H9 (cell line): ENCODE results near the gene LRRC8E. TPM values are rescaled to one million over a fixed set of nuclear protein-coding genes. Genes with fewer than 3 reads are reported as not detected.

ENCODE experiments used
- DNase-seq: peaks from one replicate; pipeline ENCODE4 v3.0.0-alpha.2; 2017
- H2AFZ ChIP-seq: one replicate; pipeline ENCODE4 v1.6.1; 2013; ENCODE audit warnings: mild to moderate bottlenecking, low read length, control low read depth, moderate library complexity
- H2AK5ac ChIP-seq: 2 replicates; pipeline ENCODE4 v1.6.1; 2013; ENCODE audit warnings: low read length, control low read depth, mixed read lengths; ENCODE audit not compliant: insufficient read length
- H2BK120ac ChIP-seq: one replicate; pipeline ENCODE4 v1.6.1; 2013; ENCODE audit warnings: low read depth, mild to moderate bottlenecking, low read length, control low read depth, inconsistent platforms; ENCODE audit not compliant: poor library complexity, severe bottlenecking
- H2BK12ac ChIP-seq: 2 replicates; pipeline ENCODE4 v1.6.1; 2013; ENCODE audit warnings: low read length, control low read depth, mixed read lengths, low read depth; ENCODE audit not compliant: insufficient read length
- H2BK15ac ChIP-seq: 2 replicates; pipeline ENCODE4 v1.6.1; 2013; ENCODE audit warnings: low read depth, low read length, control low read depth
- H2BK20ac ChIP-seq: one replicate; pipeline ENCODE4 v1.6.1; 2013; ENCODE audit warnings: low read depth, mild to moderate bottlenecking, low read length, control low read depth, inconsistent platforms; ENCODE audit not compliant: poor library complexity, severe bottlenecking
- H2BK5ac ChIP-seq: 2 replicates; pipeline ENCODE4 v1.6.1; 2013; ENCODE audit warnings: low read length, control low read depth, mixed read lengths; ENCODE audit not compliant: insufficient read length
- H3K14ac ChIP-seq: 2 replicates; pipeline ENCODE4 v1.6.1; 2013; ENCODE audit warnings: low read length, control low read depth; ENCODE audit not compliant: insufficient read depth
- H3K18ac ChIP-seq: 2 replicates; pipeline ENCODE4 v1.6.1; 2013; ENCODE audit warnings: low read depth, mild to moderate bottlenecking, mixed read lengths, low read length, control low read depth; ENCODE audit not compliant: insufficient read length
- H3K23ac ChIP-seq: 2 replicates; pipeline ENCODE4 v1.6.1; 2013; ENCODE audit warnings: low read length, control low read depth, mixed read lengths, low read depth; ENCODE audit not compliant: insufficient read length
- H3K23me2 ChIP-seq: 2 replicates; pipeline ENCODE4 v1.6.1; 2013; ENCODE audit warnings: low read depth, mild to moderate bottlenecking, mixed read lengths, low read length, control low read depth; ENCODE audit not compliant: insufficient read length, poor library complexity, severe bottlenecking
- H3K27ac ChIP-seq: 2 replicates; pipeline ENCODE4 v1.5.1; 2013; ENCODE audit warnings: low read length, control low read depth, mixed read lengths, low read depth; ENCODE audit not compliant: insufficient read length
- H3K27me3 ChIP-seq: 2 replicates; pipeline ENCODE4 v1.6.1; 2013; ENCODE audit warnings: low read length, control low read depth, inconsistent platforms; ENCODE audit not compliant: insufficient read depth
- H3K4ac ChIP-seq: 2 replicates; pipeline ENCODE4 v1.6.1; 2013; ENCODE audit warnings: low read depth, mild to moderate bottlenecking, control low read depth, inconsistent platforms, low read length, moderate library complexity
- H3K4me1 ChIP-seq: 2 replicates; pipeline ENCODE4 v1.6.1; 2013; ENCODE audit warnings: low read length, control low read depth, inconsistent platforms; ENCODE audit not compliant: insufficient read depth
- H3K4me2 ChIP-seq: 2 replicates; pipeline ENCODE4 v1.6.1; 2013; ENCODE audit warnings: low read length, control low read depth, mixed read lengths; ENCODE audit not compliant: insufficient read length, insufficient read depth
- H3K56ac ChIP-seq: 2 replicates; pipeline ENCODE4 v1.6.1; 2013; ENCODE audit warnings: low read depth, mild to moderate bottlenecking, mixed read lengths, low read length, control low read depth; ENCODE audit not compliant: insufficient read length
- H3K79me1 ChIP-seq: 2 replicates; pipeline ENCODE4 v1.6.1; 2013; ENCODE audit warnings: low read depth, mild to moderate bottlenecking, moderate library complexity, low read length, control low read depth, inconsistent platforms; ENCODE audit not compliant: insufficient read depth, poor library complexity, severe bottlenecking
- H3K79me2 ChIP-seq: 2 replicates; pipeline ENCODE4 v1.6.1; 2013; ENCODE audit warnings: low read length, control low read depth, inconsistent platforms; ENCODE audit not compliant: insufficient read depth
- H3K9ac ChIP-seq: 2 replicates; pipeline ENCODE4 v1.6.1; 2013; ENCODE audit warnings: low read length, control low read depth, mixed read lengths; ENCODE audit not compliant: insufficient read length; ENCODE audit errors: extremely low read depth
- H3K9me3 ChIP-seq: one replicate; pipeline ENCODE4 v1.6.1; 2013; ENCODE audit warnings: low read depth, low read length, inconsistent platforms; ENCODE audit not compliant: control insufficient read depth
- H3T11ph ChIP-seq: one replicate; pipeline ENCODE4 v1.6.1; 2013; ENCODE audit warnings: mild to moderate bottlenecking, low read length, control low read depth, inconsistent platforms
- H4K20me1 ChIP-seq: one replicate; pipeline ENCODE4 v1.6.1; 2013; ENCODE audit not compliant: control insufficient read depth, insufficient read length, insufficient read depth
- H4K5ac ChIP-seq: 2 replicates; pipeline ENCODE4 v1.6.1; 2013; ENCODE audit warnings: low read depth, mild to moderate bottlenecking, mixed read lengths, low read length, control low read depth; ENCODE audit not compliant: insufficient read length
- H4K8ac ChIP-seq: replicated peaks from 2 replicates; pipeline ENCODE4 v1.6.1; 2013; ENCODE audit warnings: low read length, control low read depth, mixed read lengths, low read depth; ENCODE audit not compliant: insufficient read length
- H4K91ac ChIP-seq: 2 replicates; pipeline ENCODE4 v1.6.1; 2013; ENCODE audit warnings: low read depth, mild to moderate bottlenecking, moderate library complexity, mixed read lengths, low read length, control low read depth; ENCODE audit not compliant: insufficient read length
- H3K27ac Mint-ChIP-seq, 3 experiments: 2 replicates in 2 of 3; 3 replicates in 1 of 3; pipeline ENCODE4 v1.8.0; 2020 to 2021; ENCODE audit warnings: mixed read lengths in 3 of 3, mild to moderate bottlenecking in 1 of 3, moderate library complexity in 1 of 3
- H3K27me3 Mint-ChIP-seq: 2 replicates; pipeline ENCODE4 v1.8.0; 2021; ENCODE audit warnings: low read depth, mild to moderate bottlenecking, moderate library complexity, mixed read lengths
- H3K36me3 Mint-ChIP-seq, 3 experiments: 2 replicates in 2 of 3; 3 replicates in 1 of 3; pipeline ENCODE4 v1.8.0; 2020 to 2021; ENCODE audit warnings: low read depth in 3 of 3, mixed read lengths in 3 of 3; ENCODE audit not compliant: insufficient read depth in 1 of 3
- H3K4me1 Mint-ChIP-seq, 2 experiments: 2 replicates each; pipeline ENCODE4 v1.8.0; 2020; ENCODE audit warnings: mixed read lengths in 2 of 2
- H3K4me3 Mint-ChIP-seq, 2 experiments: 2 replicates in 1 of 2; 3 replicates in 1 of 2; pipeline ENCODE4 v1.8.0; 2020 to 2021; ENCODE audit warnings: mild to moderate bottlenecking in 2 of 2, mixed read lengths in 2 of 2, moderate library complexity in 1 of 2
- H3K9me3 Mint-ChIP-seq, 2 experiments: 2 replicates in 1 of 2; 3 replicates in 1 of 2; pipeline ENCODE4 v1.8.0; 2020; ENCODE audit warnings: mild to moderate bottlenecking in 2 of 2, mixed read lengths in 2 of 2, moderate library complexity in 1 of 2
- WGBS: extraction: QIAGEN DNeasy Blood & Tissue Kit; methylation state at CpG from one replicate; pipeline ENCODE4 v1.1.7; 2013; ENCODE audit warnings: missing lambda C conversion rate, low lambda C conversion rate, mixed read lengths; ENCODE audit not compliant: insufficient read length; ENCODE audit errors: extremely low coverage; 5-methylcytosine and 5-hydroxymethylcytosine counted together
- total RNA-seq: library from RNA; stranded (reverse); gene quantifications from 2 replicates; pipeline ENCODE4 v1.2.1, GENCODE V29; 2021
- TF ChIP-seq, protein P1 (sequence below): fragments of 200-600 bp; sonication (generic); conservative IDR thresholded peaks from 3 replicates; pipeline ENCODE4 v1.8.0; 2021; ENCODE audit warnings: antibody characterized with exemption, mild to moderate bottlenecking

Gene LRRC8E
- total RNA-seq, 1 experiment from 2014 or later = 4.8 TPM

DNA sequence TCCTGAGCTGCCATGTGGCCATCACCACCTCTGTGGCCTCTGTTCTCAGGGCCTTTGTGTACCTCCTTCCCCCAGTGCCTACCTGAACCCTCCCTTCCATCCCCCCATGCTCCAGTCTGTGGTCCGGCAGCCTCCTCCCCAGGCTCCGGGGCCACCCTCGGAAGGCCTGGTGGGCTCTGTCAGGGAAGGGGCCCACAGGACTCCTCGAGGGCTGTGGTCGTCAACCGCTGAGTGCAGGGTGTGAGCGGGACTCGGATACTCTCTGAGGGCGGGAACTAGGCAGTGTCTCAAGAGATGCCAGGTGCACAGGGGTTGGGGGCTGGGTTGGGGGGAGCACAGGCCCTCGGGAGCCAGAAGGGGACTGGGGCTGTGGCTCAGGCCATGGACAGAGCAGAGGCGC lies 19.2 kb downstream of the LRRC8E start:
- Histone ChIP-seq H3K18ac (no peak overlapping the region), H3K4me1 (0 out of 2 replicates have a peak, but pooled peaks cover 4% of the 10 kb centered on the region), H2BK15ac (no peak overlapping the region), H3K23ac (no peak overlapping the region), H2BK5ac (no peak overlapping the region), H3K9me3 (no peaks in the 10 kb centered on the region), H3K27me3 (no peaks in the 10 kb centered on the region), H3K56ac (no peak overlapping the region), H4K91ac (no peak overlapping the region), H4K20me1 (no peaks in the 10 kb centered on the region), H3K27ac (no peak overlapping the region), H4K8ac (no peak overlapping the region), H3K79me2 (peaks cover 6% of the 10 kb centered on the region; the same call in 1 of the 2 replicates), H3K4ac (no peak overlapping the region), H3K4me2 (no peak overlapping the region), H4K5ac (no peak overlapping the region), H3K79me1 (no peaks in the 10 kb centered on the region), H3T11ph (no peak overlapping the region), H2BK120ac (no peak overlapping the region), H2AFZ (no peak overlapping the region), H3K14ac (no peak overlapping the region), H3K23me2 (peaks cover 17% of the 10 kb centered on the region), H2BK12ac (no peak overlapping the region), H2AK5ac (no peak overlapping the region), H2BK20ac (no peak overlapping the region), H3K9ac (no peak overlapping the region)
- no peak for DNase-seq
- WGBS = no CpG with 5 or more reads among the region's 11 CpGs
- Mint-ChIP-seq H3K27me3 (peaks cover 3% of the 10 kb centered on the region), H3K9me3 (no peaks in the 10 kb centered on the region; a peak in 3 of 5 replicates), H3K36me3 (peaks cover 14 to 33% (median 29%) of the 10 kb centered on the region in 3 experiments), H3K27ac (no peak overlapping the region; a peak in 1 of 7 replicates), H3K4me1 (peaks cover 13 to 19% of the 10 kb centered on the region in 2 experiments), H3K4me3 (no peak overlapping the region)
- TF ChIP-seq, protein P1, sequence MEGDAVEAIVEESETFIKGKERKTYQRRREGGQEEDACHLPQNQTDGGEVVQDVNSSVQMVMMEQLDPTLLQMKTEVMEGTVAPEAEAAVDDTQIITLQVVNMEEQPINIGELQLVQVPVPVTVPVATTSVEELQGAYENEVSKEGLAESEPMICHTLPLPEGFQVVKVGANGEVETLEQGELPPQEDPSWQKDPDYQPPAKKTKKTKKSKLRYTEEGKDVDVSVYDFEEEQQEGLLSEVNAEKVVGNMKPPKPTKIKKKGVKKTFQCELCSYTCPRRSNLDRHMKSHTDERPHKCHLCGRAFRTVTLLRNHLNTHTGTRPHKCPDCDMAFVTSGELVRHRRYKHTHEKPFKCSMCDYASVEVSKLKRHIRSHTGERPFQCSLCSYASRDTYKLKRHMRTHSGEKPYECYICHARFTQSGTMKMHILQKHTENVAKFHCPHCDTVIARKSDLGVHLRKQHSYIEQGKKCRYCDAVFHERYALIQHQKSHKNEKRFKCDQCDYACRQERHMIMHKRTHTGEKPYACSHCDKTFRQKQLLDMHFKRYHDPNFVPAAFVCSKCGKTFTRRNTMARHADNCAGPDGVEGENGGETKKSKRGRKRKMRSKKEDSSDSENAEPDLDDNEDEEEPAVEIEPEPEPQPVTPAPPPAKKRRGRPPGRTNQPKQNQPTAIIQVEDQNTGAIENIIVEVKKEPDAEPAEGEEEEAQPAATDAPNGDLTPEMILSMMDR = no peak
